ENCODE measurements around the gene AK8.

AK8 gene

DNA sequence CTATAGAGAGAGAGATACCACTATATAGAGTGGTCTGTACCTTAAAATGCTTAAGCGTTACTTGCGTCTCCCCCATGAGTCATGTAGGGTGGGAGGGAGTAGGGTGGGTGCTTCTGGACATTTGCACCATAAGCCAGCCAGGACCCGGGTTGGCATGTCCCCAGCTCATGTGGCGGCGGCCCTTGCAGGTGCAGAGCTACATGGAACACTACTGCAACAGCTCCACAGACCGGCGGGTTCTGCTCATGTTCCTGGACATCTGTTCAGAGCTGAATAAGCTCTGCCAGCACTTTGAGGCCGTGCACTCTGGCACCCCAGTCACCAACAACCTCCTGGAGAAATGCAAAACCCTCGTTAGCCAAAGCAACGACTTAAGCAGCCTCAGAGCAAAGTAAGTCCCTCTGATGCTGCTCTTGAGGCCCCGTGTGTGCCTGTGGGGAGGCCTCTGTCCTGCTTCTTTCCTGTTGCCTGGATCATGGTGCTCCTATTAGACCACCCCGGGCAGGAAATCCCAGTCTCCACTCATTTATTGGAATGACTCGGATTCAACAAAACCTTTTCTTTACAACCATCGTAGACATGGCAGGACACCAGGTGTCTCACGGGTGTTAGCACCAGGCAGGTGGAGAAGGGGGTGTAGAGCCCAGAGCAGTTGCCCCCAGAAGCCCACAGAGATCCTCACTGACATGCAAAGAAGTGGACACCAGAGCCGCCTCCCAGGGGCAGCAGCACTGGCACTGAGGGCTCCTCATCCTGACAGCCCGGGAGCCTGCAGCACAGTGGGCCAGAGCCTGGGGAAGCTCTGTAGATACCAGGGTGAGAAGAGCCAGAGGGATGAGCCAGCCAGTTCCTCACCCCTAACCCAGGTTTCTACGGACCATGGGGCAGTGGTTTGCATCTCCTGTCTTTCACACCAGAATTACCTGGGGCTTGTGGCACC lies 9.4 kb upstream of the AK8 start:
- no peak for DNase-seq

DNA sequence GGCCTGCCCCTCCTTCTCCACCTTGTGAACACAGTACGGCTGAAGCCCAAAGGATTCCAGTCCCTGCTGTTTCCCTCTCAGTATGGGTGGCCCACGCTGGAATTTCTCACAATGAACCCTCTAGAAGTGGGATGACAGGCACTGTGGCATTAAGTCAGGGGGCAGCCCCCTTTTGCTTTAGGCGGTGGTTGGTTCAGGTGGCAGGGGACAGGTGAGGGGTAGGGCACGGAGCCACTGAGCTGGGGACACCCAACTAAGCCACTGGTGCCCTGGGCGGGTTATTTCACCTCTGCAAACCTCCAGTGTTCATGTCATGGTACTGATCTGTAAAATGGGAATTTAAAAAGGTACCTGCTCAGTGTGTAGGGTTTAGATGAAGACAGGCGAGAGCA lies 8.2 kb upstream of the AK8 start:
- no peak for DNase-seq

DNA sequence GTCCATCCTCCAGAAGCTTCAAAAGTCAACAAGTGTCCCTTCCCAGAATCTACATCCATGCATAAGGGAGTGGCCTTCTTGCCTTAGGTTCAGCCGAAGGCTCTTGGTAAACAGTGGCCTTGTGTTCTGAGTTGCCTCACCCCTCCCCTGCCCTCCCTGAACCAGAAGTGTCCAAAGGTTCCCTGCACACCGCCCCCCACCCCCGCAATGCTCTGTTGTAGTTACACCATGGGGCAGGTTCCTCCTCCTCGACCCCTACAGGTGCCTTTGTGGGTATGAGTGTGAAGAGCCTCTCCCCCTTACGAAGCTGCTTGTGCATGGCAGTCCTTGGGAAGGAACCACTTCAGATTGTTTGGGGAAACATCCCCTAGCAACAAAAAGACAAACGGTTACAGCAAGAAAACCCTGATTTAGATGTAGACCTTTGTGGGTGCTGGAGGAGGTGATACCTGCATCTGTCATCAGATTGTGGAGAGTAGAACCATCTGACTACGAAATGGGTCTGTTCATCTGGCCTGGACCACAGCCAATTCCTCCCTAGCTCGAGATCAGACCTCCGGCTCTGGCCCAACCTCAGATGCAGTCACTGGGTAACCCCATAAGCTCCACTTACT lies 7.7 kb upstream of the AK8 start:
- DNase-seq: no peak

- no peak for DNase-seq
Measured at GRCh38 chr9:132883349-132884294, 5.5 kb upstream of the AK8 start.

- no peak for DNase-seq
Measured at GRCh38 chr9:132882616-132883015, 4.5 kb upstream of the AK8 start.

DNA sequence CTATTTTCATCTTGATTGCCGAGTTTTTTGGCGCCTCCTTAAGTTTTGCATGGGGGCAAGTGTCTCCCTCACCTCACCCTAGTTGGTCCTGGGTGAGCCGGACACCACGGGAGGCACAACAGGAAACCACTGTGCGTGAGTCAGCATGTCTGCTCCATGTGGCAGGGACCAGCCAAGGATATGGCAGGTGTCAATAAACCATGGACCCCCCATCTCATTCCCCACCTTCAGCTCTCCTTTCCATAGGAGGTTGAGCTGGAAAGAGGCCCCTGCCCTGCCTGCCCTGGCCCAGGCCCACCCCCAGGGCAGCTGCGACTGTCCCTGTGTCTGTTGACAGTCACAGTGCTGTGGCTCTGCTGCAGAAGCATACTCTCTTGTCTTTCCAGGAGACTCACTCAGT lies 3.7 kb upstream of the AK8 start:
- no peak for DNase-seq

DNA sequence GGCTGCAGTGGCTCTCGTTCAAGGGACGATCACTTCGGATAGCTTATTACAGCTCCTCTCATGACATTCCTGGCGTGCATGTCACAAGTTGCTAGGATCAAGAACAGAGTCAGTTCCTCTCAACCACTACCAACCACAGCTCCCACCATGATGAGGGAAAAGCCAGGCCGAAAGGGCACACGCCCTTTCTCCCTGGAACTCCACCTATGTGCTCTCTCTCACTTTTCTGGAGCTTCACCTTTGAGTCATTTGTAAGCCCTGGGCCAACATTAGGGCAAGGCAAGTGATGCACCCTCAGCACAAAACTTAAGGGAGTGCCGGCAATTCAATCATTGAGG lies 2.2 kb upstream of the AK8 start:
- no peak for DNase-seq

- no peak for DNase-seq
Measured at GRCh38 chr9:132879457-132880323, 1.6 kb upstream of the AK8 start.

- DNase-seq: no peak
Measured at GRCh38 chr9:132878695-132879456, 792 bp upstream of the AK8 start, which contains the start of gene SPACA9. TSS of gene SPACA9 (plus strand) at chr9:132878898. CDS start at chr9:132883948, 5,050 bp downstream.

GRCh38 chr9:132877458-132877823 lies 643 bp downstream of the AK8 start:
- DNase-seq: no peak

DNA sequence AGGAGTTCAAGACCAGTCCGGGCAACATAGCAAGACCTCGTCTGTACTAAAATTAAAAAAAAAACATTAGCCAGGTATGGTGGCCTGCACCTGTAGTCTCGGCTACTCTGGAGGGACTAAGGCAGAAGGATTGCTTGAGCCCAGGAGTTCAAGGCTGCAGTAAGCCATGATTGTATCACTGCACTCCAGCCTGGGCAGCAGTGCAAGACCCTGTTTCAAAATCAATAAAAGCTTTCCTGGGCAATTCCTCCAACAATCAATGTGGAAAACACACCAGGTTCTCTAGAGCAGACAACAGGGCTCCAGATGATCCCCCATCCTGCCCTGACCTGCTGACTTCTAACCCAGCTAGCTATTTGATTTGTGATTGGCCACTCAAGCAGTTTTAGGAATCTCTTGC lies 1.2 kb downstream of the AK8 start:
- DNase-seq: no peak

- DNase-seq: no peak
Measured at GRCh38 chr9:132875159-132875558, 2.9 kb downstream of the AK8 start.

DNA sequence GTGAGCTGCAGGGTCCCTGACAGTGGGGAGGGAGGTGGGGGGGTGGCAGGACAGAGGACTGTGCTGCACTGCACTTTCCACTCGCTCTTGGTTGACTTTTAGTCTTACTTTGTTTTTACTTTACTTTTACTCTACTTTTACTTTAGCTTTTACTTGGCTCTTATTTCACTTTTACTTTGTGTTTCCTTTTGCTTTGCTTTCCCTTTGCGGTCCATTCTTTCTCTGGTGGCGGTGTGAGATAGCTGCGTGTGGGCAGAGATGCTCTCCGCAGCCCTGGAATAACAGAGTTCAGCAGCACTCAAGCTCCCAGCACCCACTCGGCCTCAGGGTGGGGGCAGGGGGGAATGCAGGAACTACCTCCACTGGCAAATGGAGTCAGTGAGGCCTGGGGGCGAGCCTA lies 4.7 kb downstream of the AK8 start:
- no peak for DNase-seq

DNA sequence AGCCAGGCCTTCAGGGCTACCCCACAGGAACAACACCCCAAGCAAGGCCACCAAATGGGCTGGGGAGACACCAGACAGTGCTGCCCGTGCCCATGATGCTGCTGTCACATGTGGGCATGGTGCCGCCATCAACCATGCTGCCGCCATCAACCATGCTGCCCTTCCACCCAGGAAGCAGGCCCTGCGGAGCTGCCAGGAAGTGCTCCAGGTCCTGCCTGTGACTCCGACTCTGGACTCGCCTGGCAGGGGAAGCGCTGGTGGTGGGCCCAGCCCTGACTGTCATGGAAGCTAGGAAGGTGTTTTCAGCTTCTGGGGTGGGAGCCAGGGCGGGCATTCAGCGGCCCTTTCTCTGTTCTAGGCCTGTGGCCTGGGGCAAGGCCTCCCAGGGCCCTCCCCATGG lies 8.8 kb downstream of the AK8 start:
- no peak for DNase-seq

DNA sequence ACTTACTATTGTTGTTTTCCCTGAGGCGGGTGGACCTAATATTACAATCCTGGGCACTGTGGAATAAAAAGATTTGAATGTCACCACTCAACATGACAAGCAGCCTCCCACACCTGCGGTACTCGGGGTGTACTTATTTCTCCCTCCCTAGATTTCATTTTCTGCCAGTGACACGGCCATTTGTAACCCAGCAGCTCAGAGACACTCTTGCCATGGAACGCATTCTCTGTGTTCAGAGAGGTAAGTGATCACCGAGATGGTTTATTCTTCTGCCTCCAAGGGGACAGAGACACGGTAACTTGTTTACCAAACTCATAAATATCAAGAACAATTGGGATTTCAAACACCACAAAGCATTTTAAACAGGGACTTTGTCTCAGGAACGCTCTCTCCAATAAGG lies 11.2 kb downstream of the AK8 start:
- no peak for DNase-seq

DNA sequence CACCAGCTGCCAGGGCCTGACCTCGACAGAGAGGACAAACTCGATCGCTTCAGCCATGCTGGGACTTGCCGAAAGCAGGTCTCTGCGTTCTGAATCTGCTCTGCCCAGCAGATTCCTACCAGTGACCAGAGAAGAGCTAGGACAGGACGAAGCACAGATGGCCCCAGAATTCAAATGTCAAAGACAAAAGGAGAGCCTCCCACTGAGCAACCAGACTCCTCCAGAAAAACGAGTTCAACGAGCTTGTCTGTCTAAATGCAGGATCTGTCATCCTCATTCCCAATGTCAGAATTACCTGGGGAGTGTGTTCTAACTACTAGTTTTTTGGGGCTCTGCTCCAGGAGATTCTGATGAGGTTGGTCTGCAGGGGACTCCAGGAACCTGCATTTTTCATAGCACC lies 13.4 kb downstream of the AK8 start:
- no peak for DNase-seq

DNA sequence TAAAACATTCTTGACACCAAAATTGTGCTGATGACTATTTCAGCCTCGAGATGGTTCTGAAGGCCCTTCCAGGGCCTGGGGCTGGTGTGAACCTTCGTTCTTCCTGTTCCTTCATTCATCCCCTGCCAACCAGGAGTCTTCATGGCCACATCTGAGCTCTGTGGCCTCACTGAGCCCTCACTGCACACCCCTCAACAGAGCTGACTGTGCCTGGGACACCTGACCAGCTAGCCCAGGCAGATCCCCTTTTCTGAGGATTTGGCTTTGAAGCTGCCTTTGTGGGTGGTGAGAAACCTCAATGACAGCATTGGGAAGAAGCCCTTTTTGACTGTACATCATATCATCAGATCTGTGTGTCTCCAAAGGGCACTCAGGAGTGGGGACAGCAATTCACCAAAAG lies 13.8 kb downstream of the AK8 start:
- DNase-seq: no peak

- no peak for DNase-seq
Measured at GRCh38 chr9:132863096-132863495, 15.0 kb downstream of the AK8 start.

GRCh38 chr9:132862533-132862932 lies 15.6 kb downstream of the AK8 start:
- DNase-seq: no peak

GRCh38 chr9:132861666-132862065 lies 16.4 kb downstream of the AK8 start:
- no peak for DNase-seq

GRCh38 chr9:132858751-132859150 lies 19.3 kb downstream of the AK8 start:
- DNase-seq: no peak
